Measurements from ENCODE around the gene NFIC.

DNA sequence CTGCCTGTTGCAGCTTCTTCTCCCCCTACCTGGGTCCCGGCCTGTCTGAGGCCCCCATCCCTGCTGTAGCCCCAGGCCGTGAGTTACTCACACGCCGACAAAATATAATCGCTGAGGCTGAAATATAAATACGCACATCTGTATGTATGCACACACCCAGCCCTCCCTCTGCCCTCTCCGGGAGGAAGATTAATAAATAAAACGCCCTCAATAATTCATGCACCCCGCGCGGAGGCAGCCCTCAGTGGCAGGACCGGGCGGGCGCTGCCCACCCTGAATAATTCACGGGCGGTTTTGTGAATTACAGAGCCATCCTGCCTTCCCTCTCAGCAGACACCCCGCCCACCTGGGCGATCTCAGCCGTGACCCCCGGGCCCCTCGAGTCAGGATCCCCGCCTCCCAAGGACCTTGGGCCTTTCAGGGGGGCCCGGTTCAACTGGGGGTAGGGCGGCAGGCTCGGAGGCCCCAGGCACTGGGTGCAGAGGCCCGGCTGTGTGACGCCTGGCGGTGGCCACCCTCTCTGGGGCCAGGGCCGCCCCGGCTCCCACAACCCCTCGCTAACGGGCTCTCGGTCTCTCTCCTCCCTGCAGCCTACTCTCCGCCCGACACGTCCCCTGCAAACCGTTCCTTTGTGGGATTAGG lies 89.7 kb downstream of the NFIC start:
- TF ChIP-seq EZH2 (IDR thresholded peaks at IDR 0.05; ENCODE audit: borderline replicate concordance) = no peak
- TF ChIP-seq, protein P1, sequence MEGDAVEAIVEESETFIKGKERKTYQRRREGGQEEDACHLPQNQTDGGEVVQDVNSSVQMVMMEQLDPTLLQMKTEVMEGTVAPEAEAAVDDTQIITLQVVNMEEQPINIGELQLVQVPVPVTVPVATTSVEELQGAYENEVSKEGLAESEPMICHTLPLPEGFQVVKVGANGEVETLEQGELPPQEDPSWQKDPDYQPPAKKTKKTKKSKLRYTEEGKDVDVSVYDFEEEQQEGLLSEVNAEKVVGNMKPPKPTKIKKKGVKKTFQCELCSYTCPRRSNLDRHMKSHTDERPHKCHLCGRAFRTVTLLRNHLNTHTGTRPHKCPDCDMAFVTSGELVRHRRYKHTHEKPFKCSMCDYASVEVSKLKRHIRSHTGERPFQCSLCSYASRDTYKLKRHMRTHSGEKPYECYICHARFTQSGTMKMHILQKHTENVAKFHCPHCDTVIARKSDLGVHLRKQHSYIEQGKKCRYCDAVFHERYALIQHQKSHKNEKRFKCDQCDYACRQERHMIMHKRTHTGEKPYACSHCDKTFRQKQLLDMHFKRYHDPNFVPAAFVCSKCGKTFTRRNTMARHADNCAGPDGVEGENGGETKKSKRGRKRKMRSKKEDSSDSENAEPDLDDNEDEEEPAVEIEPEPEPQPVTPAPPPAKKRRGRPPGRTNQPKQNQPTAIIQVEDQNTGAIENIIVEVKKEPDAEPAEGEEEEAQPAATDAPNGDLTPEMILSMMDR (IDR thresholded peaks at IDR 0.05; ENCODE audit: poor library complexity) = no peak
